ENCODE data around the gene NHSL1.

Gene NHSL1

GRCh38 chr6:138523347-138524210 is 24.3 kb upstream of the NHSL1 start:
- no peak for DNase-seq (ENCODE audit: low read depth)

- DNase-seq (ENCODE audit: low read depth), result no peak
Observed at GRCh38 chr6:138522611-138523010, 23.3 kb upstream of the NHSL1 start.

GRCh38 chr6:138521790-138522189 is 22.5 kb upstream of the NHSL1 start:
- no peak for DNase-seq (ENCODE audit: low read depth)

GRCh38 chr6:138520463-138520862 is 21.2 kb upstream of the NHSL1 start:
- DNase-seq (ENCODE audit: low read depth), result no peak

GRCh38 chr6:138518054-138518453 is 18.8 kb upstream of the NHSL1 start:
- DNase-seq (ENCODE audit: low read depth), result no peak

- no peak for DNase-seq (ENCODE audit: low read depth)
Observed at GRCh38 chr6:138517635-138518034, 18.3 kb upstream of the NHSL1 start.

- no peak for DNase-seq (ENCODE audit: low read depth)
Observed at GRCh38 chr6:138515657-138516248, 16.5 kb upstream of the NHSL1 start.

- no peak for DNase-seq (ENCODE audit: low read depth)
Observed at GRCh38 chr6:138514860-138515540, 15.7 kb upstream of the NHSL1 start.

- no peak for DNase-seq (ENCODE audit: low read depth)
Observed at GRCh38 chr6:138512609-138513008, 13.3 kb upstream of the NHSL1 start.

- no peak for DNase-seq (ENCODE audit: low read depth)
Observed at GRCh38 chr6:138510093-138510492, 10.8 kb upstream of the NHSL1 start.

GRCh38 chr6:138509371-138509770 is 10.1 kb upstream of the NHSL1 start:
- DNase-seq (ENCODE audit: low read depth), result no peak

- DNase-seq (ENCODE audit: low read depth), result no peak
Observed at GRCh38 chr6:138508676-138508988, 9.3 kb upstream of the NHSL1 start.

- no peak for DNase-seq (ENCODE audit: low read depth)
Observed at GRCh38 chr6:138507977-138508675, 8.8 kb upstream of the NHSL1 start.

- no peak for DNase-seq (ENCODE audit: low read depth)
Observed at GRCh38 chr6:138504764-138505689, 5.7 kb upstream of the NHSL1 start.

GRCh38 chr6:138503881-138504680 is 4.8 kb upstream of the NHSL1 start:
- DNase-seq (ENCODE audit: low read depth), result no peak

- no peak for DNase-seq (ENCODE audit: low read depth)
Observed at GRCh38 chr6:138502546-138502945, 3.3 kb upstream of the NHSL1 start.

- DNase-seq (ENCODE audit: low read depth), result no peak
Observed at GRCh38 chr6:138500867-138501446, 1.7 kb upstream of the NHSL1 start.

GRCh38 chr6:138500045-138500665 is 861 bp upstream of the NHSL1 start:
- DNase-seq (ENCODE audit: low read depth), result no peak

- DNase-seq (ENCODE audit: low read depth), result no peak
Observed at GRCh38 chr6:138498629-138499302, 528 bp downstream of the NHSL1 start.

Data from GM04503 (cell line).